ENCODE results near the gene CRLF3.
"Not testable (repeated sequence)": the region's sequence is repeated elsewhere in the genome, so short reads cannot be mapped to it uniquely, and the experiment has no call there.

The CRLF3 gene

DNA sequence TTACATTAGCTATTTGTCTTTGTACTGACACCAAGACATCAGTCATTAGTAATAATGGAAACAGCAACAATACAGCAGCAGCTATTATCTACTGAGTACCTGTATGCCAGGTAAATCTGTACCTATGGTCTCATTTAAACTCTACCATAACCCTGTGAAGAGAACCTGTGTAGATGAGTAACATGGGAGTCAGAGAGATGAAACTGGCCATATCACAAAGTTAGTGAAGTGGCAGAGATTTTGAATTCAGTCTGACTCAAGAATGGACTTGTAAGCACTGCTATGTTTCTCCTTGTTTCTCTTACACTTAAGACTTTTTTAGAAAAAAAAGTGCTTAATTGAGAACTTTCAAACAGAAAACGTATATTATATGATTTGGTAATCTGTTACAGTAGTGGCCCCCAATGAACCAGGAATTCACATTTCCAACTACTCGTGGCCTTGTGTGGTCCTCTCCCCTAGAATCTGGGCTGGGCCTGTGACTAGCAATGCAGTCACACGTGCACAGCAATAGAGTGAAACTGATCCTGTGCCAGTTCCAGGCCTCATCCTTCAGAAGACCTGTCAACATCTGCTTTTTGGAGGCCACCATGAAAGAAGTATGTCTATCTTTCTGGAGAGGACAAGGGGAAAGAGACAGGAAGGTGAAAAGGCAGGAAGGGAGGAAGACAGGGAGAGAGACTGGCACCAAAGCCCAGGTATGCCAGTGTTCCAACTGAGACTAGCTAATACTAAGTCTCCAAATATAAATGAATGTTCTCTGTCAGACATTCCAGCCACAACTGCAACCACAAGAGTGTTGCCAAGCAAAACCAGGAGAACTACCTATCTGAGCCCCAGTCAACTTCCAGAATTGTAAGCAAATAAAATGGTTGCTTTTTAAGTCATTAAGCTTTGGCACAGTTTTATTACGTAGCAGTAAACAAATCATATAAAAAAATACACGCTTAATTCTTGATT lies 12.0 kb downstream of the CRLF3 start:
- DNase-seq = no peak

DNA sequence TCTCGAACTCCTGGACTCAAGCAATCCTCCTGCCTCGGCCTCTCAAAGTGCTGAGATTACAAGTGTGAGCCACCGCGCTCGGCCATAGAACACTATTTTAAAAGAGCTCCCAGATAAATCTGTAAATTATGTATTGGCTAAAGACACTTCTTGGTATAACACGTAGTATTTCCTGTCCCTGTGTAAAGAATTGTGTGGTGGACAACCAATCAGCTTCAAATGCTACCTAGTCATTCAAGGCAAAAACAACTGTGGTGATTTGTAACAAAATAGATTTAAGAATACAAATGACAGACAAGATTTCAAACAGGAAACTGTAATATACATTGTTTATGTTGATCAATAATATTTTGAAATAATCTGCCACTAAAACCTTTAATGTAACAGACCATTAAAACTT lies 14.6 kb downstream of the CRLF3 start:
- no peak for DNase-seq

DNA sequence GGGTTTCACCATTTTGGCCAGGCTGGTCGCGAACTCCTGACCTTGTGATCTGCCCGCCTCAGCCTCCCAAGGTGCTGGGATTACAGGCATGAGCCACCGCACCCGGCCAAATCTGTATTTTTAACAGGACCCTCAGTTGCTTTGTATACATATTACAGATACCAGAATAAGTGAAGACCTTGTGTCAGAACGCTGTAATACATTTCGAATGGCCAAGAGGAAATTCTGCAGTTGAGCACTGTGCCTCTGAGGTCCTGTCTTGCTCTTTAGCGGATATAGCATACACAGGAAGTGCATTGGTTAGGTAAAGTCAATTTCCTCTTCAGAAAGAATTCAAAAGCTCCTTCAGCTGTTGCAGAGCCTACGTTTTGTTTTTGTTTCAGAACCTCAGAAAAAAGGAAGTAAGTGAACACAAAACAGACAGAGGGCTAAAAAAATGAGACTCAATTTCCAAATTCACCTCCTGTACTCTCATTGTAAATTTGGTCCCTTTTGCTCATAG lies 15.7 kb downstream of the CRLF3 start:
- DNase-seq = no peak

DNA sequence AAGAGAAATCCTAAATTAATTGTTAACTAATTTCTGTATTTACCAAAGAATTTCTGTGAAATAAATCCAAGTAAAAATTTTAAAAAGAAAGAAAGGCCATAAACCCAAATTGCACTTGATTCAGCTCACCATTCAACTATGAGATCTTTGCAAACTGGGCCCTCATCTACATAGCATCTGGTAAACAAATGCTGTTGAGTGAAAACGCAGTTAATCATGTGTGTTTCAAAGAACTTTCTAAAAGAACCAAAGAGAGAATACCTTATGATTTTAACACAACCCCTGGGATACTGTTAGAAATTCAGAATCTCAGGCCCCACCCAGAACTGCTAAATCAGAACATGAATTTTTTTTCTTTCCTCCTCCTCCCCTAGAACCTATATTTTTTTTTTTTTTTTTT lies 16.6 kb downstream of the CRLF3 start:
- DNase-seq = no peak

DNA sequence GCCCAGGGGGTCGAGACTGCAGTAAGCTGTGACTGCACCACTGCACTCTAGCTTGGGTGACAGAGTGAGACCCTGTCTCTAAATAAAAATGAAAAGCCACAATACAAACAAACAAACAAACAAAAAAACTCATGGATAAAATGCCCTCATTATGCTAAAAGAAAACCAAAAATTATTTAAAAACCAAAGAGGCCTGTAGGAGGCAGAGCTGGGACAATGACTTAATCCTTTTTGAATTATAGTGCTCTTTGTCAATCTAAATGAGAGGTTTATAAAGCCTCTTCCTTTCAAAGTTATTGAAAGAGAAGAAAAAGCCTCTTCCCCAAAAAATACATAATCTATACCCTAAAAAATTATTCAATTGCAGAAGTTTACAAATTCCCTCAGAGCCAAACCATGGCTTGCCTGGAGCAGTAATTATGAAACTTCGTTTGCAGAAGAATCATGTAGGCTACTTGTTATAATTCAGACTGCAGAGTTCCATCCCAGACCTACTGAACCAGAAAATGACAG lies 18.5 kb downstream of the CRLF3 start:
- no peak for DNase-seq

DNA sequence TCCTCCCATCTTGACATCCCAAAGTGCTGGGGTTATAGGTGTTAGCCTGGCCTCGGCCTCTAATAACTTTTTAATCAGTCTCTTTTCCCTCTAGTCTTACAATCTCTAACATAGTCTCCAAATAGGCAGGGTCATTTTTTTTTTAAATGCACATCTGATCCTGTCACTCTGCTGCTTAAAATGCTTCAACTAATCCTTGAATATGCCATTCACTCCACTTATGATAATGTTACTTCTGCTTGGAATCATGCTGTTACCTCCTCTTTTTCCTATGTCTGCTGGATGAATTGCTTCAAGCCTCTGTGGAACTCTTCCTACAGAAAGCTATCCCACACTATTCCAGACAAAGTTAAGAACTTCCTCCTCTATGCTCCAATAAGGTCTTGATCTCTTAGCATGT lies 22.8 kb downstream of the CRLF3 start:
- DNase-seq = no peak

DNA sequence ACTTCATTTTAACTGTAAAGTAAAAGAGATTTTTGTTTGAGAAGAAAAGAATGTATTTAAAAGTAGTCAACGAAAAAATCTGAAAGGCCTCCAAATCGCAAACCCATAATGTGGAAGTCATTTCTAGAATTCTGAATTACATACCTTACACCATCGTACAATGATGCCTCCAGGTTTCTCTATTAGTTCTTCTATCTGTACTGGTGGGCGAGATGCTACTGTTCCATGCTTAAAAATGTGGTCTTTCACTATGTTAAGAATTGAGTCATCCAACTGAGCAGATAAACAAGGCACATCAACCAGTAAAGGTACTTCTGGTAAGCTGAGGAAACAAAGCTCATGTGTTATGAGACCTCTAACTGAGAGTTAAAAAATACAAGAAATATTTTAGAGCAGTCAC lies 28.5 kb downstream of the CRLF3 start:
- DNase-seq = no peak

DNA sequence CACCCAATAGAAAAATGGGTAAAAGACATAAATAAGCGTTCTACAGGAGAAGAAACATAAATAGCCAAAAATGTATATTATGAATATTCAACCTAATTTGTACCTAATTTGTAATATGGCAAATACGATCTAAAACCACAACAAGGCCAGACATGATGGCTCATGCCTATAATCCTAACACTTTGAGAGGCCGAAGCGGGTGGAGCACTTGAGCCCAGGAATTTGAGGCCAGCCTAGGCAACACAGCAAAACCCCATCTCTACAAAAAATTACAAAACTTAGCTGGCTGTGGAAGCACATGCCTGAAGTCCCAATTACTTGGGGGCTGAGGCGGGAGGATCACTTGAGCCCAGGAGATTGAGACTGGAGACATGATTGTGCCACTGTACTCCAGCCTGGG lies 30.1 kb downstream of the CRLF3 start:
- no peak for DNase-seq

DNA sequence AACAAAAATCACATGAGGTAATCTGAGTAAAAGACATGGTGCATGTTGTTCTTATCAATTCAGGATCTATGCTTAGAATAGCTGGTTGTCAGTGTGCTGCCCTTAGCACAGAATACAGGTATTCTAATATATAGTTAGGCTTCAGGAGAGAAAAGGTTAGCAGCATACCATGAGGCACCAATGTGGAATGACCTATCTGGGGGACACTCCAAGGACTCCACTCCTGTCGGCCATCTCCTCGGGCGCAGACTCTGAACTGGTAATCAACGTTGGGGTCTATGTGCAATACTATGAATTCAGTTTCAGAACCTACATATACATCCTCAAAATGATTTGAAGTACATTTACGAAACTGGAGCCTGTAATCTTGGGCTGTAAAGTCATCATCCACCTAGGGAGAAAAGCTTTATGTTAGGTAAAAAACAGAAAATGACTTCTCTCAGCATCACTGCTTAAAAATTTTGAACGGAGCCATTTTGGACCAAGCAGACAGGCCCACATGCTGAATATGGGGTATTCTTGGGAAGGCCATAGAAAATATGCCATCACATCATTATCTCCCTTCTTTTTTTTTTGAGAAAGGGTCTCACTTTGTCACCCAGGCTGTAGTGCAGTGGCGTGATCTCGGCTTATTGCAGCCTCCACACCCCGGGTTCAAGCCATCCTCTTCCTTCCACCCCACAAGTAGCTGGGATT lies 31.1 kb downstream of the CRLF3 start:
- no peak for DNase-seq

DNA sequence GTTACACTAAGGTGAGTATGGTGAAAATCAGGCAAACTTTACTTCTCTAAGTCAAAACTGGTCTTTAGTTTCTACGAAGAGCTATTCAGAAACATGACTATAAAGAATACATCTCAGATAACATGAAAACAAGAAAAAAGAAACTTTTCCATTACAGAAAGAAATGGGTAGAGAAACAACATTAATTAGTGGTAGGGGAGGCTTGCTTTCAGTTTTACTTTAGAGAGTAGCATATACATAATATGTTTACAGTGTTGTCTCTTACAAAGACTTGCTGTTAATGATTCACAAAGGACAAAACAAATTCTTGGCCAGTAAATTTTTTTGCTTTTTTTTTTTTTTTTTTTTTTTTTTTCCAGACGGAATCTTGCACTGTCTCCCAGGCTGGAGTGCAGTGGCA lies 34.2 kb downstream of the CRLF3 start:
- no peak for DNase-seq

DNA sequence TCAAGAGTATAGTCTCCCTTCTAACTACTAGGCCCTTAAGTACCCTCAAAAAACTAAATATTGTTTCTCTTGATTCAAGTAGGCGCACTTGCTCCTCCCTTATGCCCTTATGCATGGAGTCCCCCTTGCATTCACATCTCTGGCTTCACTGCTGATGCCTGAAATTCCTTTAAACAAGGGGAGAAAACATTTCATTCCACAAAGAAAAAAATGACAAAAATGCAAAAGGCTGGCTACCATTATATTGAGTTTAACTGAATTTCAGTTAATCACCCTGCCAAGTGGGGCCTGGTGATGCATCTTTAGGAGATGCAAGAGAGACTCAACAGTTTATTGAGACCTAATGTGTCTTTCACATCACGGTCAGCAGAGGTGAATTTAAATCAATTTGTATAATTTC lies 35.6 kb downstream of the CRLF3 start:
- no peak for DNase-seq

DNA sequence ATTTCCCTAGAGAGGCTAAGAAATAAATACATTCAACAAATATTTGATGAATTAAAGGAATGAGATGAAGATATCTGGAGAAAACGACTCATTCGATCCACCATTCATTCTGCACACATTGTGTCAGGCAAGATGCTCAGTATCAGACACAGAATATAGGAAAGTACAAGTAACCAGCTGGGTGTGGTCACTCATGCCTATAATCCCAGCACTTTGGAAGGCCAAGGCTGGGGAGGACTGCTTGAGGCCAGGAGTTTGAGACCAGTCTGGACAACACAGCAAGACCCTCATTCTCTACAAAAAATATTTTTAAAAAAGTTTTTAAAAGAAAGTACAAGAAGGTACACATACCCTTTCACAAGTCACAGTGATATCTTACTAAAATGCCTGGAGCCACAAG lies 42.3 kb downstream of the CRLF3 start:
- no peak for DNase-seq

DNA sequence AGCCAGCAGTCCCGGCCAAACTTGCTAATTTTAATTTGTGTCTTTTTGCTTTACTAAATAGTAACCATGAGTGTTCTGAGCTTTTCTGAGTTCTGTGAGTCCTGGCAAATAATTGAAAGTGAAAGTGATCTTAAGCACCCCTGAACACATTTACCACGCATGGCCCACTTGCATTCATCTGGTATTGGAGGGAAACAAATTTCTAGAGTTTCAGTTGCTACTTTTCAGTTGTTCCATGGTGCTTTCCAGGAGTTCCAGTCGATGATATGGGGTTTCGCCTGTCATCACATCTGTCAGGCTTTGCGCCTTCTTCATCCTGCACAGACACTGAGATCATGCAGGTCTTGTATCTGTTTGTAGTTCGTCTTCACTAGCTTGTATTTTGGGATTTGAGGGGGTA lies 44.1 kb downstream of the CRLF3 start:
- no peak for DNase-seq

DNA sequence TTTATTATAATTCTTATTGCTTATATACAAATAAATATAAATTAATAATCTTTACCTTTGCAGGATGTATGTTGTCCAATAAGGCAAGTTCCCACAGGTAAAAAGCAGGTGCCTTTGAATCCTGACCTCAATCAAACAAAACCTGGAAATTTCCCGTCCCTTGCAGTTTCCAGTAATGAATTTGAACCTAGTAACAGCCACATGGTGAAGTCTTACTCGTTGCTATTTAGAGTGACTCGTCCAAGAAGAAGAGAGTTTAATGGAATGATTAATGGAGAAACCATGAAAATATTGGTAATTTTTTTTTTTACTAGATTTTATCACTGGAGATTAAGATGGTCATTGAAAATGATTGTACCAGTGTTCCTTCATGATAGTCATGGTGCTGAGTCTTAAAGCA lies 55.7 kb downstream of the CRLF3 start:
- not testable (repeated sequence) for DNase-seq

DNA sequence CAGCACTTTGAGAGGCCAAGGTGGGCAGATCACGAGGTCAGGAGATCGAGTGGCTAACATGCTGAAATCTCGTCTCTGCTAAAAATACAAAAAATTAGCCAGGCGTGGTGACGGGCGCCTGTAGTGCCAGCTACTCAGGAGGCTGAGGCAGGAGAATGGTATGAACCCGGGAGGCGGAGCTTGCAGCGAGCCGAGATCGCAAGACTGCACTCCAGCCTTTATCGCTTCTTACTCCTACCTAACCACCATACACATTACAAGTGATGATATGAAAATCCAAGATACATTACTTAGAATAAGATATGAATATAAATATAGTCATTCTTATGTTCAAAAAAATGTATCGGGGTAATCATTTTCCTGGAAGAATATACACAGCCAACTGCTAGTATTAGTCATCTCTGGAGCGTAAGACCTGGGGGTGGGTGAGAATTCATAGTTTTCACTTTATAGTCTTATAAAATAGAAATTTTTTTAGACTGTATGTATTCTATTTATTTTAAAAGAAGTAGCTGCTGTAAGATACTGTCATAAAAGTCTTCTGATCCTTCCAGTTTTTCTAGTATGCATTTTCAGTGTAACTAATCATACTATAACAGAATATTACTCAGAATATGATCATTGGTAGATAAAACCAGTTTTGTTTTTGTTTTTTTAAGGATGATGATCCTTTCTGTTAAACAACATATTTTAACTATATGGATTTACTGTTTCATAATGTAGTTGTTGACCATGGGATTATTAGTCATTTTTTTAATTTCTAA lies 56.7 kb downstream of the CRLF3 start:
- DNase-seq = not testable (repeated sequence)

DNA sequence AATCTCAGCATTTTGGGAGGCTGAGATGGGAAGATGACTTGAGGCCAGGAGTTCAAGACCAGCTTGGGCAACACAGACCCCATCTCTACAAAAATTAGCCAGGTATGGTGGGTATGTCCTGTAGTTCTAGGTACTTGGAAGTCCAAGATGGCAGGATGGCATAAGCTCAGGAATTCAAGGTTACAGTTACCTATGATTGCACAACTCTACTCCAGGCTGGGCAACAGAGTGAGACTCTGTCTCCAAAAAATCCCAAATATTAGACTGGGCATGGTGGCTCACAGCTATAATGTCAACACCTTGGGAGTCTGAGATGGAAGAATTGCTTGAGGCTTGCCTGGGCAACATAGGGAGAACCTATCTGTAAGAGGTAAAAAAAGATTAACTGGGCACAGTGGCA lies 63.4 kb downstream of the CRLF3 start:
- no peak for DNase-seq

DNA sequence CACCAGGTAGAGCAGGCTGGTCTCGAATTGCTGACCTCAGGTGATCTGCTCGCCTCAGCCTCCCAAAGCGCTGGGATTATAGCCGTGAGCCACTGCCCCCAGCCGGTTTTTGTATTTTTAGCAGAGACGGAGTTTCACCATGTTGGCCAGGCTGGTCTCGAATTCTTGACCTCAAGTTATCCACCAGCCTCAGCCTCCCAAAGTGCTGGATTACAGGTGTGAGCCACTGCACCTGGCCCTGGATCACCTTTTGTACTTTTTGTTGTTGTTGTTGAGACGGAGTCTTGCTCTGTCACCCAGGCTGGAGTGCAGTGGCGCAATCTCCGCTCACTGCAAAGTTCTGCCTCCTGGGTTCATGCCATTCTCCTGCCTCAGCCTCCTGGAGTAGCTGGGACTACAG lies 71.2 kb downstream of the CRLF3 start:
- DNase-seq = not testable (repeated sequence)

DNA sequence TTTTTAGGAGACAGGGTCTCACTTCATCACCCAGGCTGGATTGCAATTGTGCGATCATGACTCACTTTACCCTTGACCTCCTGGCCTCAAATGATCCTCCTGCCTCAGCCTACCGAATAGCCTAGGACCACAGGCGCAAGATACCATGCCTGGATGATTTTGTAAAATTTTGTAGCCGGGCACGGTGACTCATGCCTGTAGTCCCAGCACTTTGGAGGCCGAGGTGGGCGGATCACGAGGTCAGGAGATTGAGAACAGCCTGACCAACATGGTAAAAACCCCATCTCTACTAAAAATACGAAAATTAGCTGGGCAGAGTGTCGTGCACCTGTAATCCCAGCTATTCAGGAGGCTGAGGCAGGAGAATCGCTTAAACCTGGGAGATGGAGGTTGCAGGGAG lies 73.5 kb downstream of the CRLF3 start:
- DNase-seq = not testable (repeated sequence)

DNA sequence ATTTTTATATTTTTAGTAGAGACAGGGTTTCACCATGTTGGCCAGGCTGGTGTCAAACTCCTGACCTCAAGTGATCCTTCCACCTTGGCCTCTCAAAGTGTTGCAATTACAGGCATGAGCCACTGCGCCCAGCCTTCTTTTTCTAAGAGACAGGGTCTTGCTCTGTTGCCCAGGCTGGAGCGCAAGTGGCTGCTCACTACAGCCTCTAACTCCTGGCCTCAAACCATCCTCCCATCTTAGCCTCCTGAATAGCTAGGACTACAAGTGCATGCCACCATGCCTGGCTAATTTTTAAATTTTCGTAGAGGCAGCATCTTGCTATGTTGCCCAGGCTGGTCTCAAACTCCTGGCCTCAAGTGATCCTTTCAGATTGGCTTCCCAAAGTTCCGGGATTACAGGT lies 76.9 kb downstream of the CRLF3 start:
- not testable (repeated sequence) for DNase-seq

DNA sequence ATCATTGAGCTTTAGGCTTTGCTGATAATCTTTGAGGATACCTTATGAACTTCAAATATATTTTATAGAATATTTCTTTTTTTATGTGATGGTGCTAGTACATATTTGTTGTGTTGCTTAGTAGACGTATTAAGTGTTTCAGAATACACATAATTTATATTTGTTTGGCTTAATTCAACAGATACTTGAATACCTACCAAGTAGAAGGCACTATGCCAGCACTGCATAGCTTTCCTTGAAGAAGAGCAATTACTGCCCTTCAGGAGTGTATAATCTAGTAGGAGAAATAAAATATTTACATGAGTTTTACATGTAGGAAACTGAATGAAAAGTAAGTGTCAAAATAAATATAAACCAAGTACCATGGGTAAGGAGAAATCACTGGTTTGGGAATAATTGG lies 81.8 kb downstream of the CRLF3 start:
- DNase-seq = not testable (repeated sequence)

DNA sequence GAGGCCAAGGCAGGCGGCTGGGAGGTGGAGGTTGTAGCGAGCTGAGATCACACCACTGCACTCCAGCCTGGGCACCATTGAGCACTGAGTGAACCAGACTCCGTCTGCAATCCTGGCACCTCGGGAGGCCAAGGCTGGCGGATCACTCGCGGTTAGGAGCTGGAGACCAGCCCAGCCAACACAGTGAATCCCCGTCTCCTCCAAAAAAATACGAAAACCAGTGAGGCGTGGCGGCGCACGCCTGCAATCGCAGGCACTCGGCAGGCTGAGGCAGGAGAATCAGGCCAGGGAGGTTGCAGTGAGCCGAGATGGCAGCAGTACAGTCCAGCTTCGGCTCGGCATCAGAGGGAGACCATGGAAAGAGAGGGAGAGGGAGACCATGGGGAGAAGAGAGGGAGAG lies 88.1 kb downstream of the CRLF3 start:
- not testable (repeated sequence) for DNase-seq

DNA sequence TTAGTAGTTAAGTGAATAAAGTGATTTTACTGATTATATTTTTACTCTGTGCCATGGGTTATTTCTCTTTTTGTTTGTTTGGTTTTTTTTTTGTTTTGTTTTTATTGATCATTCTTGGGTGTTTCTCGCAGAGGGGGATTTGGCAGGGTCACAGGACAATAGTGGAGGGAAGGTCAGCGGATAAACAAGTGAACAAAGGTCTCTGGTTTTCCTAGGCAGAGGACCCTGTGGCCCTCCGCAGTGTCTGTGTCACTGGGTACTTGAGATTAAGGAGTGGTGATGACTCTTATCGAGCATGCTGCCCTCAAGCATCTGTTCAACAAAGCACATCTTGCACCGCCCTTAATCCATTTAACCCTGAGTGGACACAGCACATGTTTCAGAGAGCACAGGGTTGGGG lies 88.8 kb downstream of the CRLF3 start:
- DNase-seq = not testable (repeated sequence)

DNA sequence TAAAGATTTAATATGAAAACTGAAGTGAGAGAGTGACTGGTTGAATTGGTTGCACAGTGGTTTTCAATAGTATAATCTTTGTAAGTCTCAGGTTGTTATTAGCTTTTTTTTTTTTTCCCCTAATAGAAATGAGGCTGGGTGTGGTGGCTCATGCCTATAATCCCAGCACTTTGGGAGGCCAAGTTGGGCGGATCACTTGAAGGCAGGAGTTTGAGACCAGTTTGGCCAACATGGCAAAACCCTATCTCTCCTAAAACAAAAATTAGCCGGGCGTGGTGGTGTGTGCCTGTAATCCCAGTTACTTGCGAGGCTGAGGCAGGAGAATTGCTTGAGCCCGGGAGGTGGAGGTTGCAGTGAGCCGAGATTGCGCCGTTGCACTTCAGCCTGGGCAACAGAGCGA lies 89.3 kb downstream of the CRLF3 start:
- DNase-seq = not testable (repeated sequence)
